Suppressor macrophage (primary cell): ENCODE data around the gene SENP6.

Experiments used
- DNase-seq, 4 experiments: peaks; one replicate each; pipeline ENCODE4 v3.0.0-alpha.2; 2020 to 2022

SENP6 gene

DNA sequence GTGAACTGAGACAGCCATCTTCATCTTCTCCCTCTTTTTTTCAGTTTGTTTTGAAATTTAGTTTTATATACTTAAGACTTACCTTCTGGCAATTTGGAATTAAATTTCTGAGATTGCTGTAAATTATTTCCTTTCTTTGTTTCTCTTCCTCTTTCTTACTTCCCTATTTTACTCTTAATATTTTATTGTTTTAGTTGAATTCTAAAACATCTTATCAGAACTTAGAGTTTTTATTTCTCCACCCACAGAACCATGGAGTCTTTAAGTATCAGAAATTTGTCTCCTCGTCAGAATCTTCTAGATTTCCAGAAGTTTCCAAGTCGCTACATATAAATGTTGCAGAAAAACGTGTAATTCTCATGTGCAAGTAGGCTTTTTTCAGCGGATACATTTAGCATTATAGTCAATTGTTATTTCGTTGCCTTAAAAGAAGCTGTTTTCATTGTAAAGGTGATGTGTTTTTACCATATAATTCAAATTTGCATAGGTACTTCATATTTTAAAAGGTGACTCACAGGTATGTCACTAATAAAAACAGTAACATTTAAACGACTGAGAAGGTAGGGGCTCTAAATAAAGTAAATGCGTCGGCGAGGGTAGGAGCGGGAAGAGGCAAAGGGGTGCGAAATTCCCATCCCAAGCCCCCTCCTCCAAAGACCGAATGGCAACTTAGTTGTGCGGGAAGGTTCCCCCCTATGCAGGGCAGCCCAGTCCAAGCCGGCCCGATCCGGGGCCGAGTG is 146.5 kb downstream of the SENP6 start:
- DNase-seq, result peak in 2 of 4 experiments; percentile 23 to 40

DNA sequence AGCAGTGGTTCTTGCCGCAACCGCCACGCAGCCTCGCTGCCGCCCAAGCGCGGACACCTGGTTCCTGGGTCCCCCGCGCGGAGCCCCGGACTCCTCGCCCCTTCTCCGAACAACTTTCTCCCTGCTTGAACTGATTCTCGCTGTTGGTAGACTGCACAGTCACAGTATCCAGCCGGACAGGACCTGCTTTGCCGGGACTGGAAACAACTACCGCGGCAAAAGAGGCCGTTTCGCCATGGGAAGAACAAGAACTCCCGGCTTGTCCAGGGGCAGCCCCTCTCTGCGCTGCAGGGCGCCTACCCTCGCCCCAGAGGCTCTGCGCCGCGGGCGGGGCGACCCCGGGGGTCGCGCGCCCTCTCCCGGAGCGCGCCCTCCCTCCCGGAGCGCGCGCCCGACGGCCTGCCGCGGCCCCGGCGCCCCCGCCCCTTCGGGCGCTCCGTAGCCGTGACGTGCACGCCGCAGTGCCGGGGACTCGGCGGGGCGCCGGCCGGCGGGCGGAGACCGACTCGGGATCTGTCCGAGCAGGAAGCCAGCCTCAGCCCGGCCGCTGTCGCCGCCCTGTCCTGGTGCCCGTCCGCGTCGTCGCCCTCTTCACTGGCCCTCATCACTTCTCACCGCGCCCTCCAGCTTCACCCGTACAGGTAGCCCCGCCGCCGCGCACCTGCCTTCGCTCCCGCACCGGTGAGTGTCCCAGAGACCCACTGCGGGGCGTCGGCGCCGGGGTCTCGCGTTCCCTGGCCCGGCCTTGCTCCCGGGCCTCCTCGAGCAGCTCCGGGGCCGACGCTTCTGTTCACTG is 147.3 kb downstream of the SENP6 start, which contains the start of gene MYO6:
TSS of gene MYO6 (plus strand) at position 497 of the 796 bp plus-strand sequence. CDS start 68,309 bp downstream, outside the sequence.
- DNase-seq, result peak; percentile 64 to 90 (median 74)

DNA sequence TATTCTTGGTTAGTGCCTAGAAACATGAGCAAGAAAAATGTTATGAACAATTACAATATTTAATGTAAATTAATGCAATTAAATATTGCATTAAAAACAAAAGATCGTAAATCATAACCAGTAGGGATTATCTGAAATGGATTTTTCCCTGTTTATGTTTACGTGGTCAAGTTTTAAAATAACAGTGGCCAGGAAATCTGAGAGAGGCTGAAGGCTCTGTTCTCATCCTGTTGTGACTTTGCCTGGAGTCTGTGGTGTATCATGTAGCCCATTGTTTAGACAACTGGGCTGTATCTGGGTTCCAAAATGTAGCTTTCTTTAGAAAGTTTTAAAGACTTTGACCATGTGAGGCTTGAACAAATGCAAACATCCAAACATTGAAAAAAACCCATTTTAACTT is 149.8 kb downstream of the SENP6 start:
- DNase-seq, result no peak

DNA sequence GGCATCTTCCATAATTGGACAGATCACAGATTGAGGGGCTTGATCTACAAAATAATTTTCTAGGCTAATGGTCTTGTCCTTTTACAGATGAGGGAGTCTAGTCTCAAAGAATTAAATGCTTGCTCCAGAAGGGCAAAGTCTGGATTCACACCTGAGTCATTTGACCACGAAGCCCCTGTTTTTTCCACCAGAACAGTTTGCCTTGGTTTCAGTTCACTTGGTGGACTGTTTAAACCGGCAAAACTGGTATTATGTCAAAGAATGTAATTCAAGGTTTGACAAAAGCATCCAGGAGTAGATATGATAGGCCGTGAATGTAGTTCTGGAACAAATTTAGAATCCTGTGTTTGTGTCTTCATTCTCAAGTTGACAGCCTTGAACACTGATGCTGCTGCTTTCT is 150.7 kb downstream of the SENP6 start:
- DNase-seq, result no peak

GRCh38 chr6:75755704-75756103 is 154.0 kb downstream of the SENP6 start:
- no peak for DNase-seq

GRCh38 chr6:75757295-75757694 is 155.6 kb downstream of the SENP6 start:
- no peak for DNase-seq

DNA sequence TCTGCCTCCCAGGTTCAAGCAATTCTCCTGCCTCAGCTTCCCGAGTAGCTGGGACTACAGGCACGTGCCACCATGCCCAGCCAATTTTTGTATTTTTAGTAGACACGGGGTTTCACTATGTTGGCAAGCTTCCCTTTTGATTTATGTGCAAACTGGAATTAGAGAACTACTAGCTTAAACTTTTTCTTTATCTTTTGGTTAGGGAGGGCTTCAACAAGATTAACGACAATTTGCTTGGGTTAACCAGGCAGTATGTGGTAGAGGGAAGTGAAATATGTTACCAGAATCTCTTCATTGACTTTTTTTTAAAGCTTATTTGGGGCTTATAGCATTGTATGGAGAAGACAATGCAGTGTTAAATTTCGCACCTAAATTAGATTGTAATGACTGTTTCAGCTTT is 156.4 kb downstream of the SENP6 start:
- no peak for DNase-seq

- DNase-seq, result no peak
Measured at GRCh38 chr6:75759207-75759606, 157.5 kb downstream of the SENP6 start.

DNA sequence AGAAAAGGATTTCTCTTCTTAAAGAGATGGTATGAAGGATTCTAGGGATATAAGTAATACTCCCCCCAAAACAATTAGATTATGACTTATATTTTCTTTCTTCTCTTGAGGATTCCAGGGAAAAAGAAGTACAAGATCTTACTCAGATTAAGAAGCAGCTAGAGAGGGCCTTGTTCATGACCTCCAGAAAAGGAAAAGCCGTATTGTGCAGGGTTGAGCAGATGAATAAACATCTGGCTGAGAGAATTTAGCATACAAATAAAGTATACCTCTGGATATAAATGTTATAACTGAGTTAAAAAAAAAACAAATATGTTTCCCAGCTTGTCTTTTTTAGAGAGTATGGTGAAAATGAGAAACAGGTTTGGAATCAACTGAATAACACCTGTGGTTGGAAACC is 158.6 kb downstream of the SENP6 start:
- no peak for DNase-seq

GRCh38 chr6:75761489-75761888 is 159.8 kb downstream of the SENP6 start:
- DNase-seq, result no peak

GRCh38 chr6:75762063-75762462 is 160.4 kb downstream of the SENP6 start:
- no peak for DNase-seq

- no peak for DNase-seq
Measured at GRCh38 chr6:75766387-75766786, 164.7 kb downstream of the SENP6 start.
